HepG2 (cell line): Measurements from ENCODE around the gene RGR.

Experiments used
- GLI4 ChIP-seq: sonication (generic); formaldehyde crosslinking; IDR thresholded peaks from 2 replicates; pipeline ENCODE4 v1.5.1; 2020; ENCODE audit warnings: missing genetic modification reagents, mild to moderate bottlenecking, moderate library complexity, borderline replicate concordance
- MEIS1 ChIP-seq: sonication (generic); formaldehyde crosslinking; IDR thresholded peaks from 2 replicates; pipeline ENCODE4 v1.9.0; 2021; ENCODE audit warnings: mild to moderate bottlenecking, missing genetic modification reagents, moderate library complexity, borderline replicate concordance
- U2AF1 ChIP-seq: fragments of 200-400 bp; formaldehyde crosslinking; optimal IDR thresholded peaks from 2 replicates; pipeline ENCODE3; 2017; ENCODE audit warnings: mild to moderate bottlenecking, low read depth, low read length
- ZNF772 ChIP-seq: sonication (generic); formaldehyde crosslinking; IDR thresholded peaks from 2 replicates; pipeline ENCODE4 v1.5.0; 2020; ENCODE audit warnings: mild to moderate bottlenecking, missing genetic modification reagents
- ZNF792 ChIP-seq: IDR thresholded peaks from 2 replicates; pipeline ENCODE4 v1.6.1; 2016
- TF ChIP-seq, protein P1 (sequence below): sonication (generic); formaldehyde crosslinking; IDR thresholded peaks from 2 replicates; pipeline ENCODE4 v1.8.0; 2022; ENCODE audit warnings: mild to moderate bottlenecking, missing genetic modification reagents; ENCODE audit not compliant: insufficient replicate concordance

- no peak for TF ChIP-seq ZNF772 (CRISPR knock-in tag)
- no peak for TF ChIP-seq MEIS1 (CRISPR knock-in tag)
- TF ChIP-seq, protein P1, sequence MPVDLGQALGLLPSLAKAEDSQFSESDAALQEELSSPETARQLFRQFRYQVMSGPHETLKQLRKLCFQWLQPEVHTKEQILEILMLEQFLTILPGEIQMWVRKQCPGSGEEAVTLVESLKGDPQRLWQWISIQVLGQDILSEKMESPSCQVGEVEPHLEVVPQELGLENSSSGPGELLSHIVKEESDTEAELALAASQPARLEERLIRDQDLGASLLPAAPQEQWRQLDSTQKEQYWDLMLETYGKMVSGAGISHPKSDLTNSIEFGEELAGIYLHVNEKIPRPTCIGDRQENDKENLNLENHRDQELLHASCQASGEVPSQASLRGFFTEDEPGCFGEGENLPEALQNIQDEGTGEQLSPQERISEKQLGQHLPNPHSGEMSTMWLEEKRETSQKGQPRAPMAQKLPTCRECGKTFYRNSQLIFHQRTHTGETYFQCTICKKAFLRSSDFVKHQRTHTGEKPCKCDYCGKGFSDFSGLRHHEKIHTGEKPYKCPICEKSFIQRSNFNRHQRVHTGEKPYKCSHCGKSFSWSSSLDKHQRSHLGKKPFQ (CRISPR knock-in tag) = no peak
- no peak for TF ChIP-seq U2AF1
- no peak for TF ChIP-seq GLI4
- no peak for TF ChIP-seq ZNF792
These were observed 5.9 kb upstream of the RGR start for GRCh38 chr10:84238909-84239308.
